WTC11 (cell line): ENCODE results near the gene TPP1.

Experiments used
- ATF2 ChIP-seq: sonication (generic); formaldehyde crosslinking; IDR thresholded peaks from 2 replicates; pipeline ENCODE4 v1.8.1; 2022; ENCODE audit warnings: low read depth, missing genetic modification reagents, borderline replicate concordance
- CTCF ChIP-seq: fragments of 200-600 bp; IDR thresholded peaks from 2 replicates; pipeline ENCODE4 v1.8.0; 2022; ENCODE audit warnings: antibody characterized with exemption
- FOXJ3 ChIP-seq: sonication (generic); formaldehyde crosslinking; IDR thresholded peaks from 2 replicates; pipeline ENCODE4 v1.9.0; 2021; ENCODE audit warnings: missing genetic modification reagents, mild to moderate bottlenecking, borderline replicate concordance
- MAX ChIP-seq: sonication (generic); formaldehyde crosslinking; IDR thresholded peaks from 2 replicates; pipeline ENCODE4 v1.8.0; 2022; ENCODE audit warnings: mild to moderate bottlenecking, missing genetic modification reagents
- NR2C2 ChIP-seq: sonication (generic); formaldehyde crosslinking; IDR thresholded peaks from 2 replicates; pipeline ENCODE4 v1.8.0; 2022; ENCODE audit warnings: mild to moderate bottlenecking, missing genetic modification reagents
- TEAD4 ChIP-seq: sonication (generic); formaldehyde crosslinking; IDR thresholded peaks from 2 replicates; pipeline ENCODE4 v1.8.0; 2022; ENCODE audit warnings: mild to moderate bottlenecking, missing genetic modification reagents
- USF2 ChIP-seq: sonication (generic); formaldehyde crosslinking; IDR thresholded peaks from 2 replicates; pipeline ENCODE4 v1.8.1; 2023; ENCODE audit warnings: mild to moderate bottlenecking, missing genetic modification reagents, moderate library complexity
- ZNF396 ChIP-seq: fragments of 250-450 bp; sonication (Bioruptor Pico); IDR thresholded peaks from 2 replicates; pipeline ENCODE4 v1.8.0; 2021; ENCODE audit warnings: mild to moderate bottlenecking, moderate library complexity, borderline replicate concordance
- ZNF425 ChIP-seq: fragments of 250-450 bp; sonication (Bioruptor Pico); conservative IDR thresholded peaks from 2 replicates; pipeline ENCODE4 v1.9.0; 2021; ENCODE audit warnings: mild to moderate bottlenecking
- ZNF532 ChIP-seq: fragments of 250-450 bp; sonication (Bioruptor Pico); IDR thresholded peaks from 2 replicates; pipeline ENCODE4 v1.9.0; 2021; ENCODE audit warnings: mild to moderate bottlenecking, borderline replicate concordance

GRCh38 chr11:6611963-6612212 lies 7.3 kb downstream of the TPP1 start:
- TF ChIP-seq CTCF (no peak), NR2C2 (no peak), ATF2 (CRISPR knock-in tag) (no peak), ZNF532 (no peak), TEAD4 (CRISPR knock-in tag) (no peak), MAX (CRISPR knock-in tag) (no peak), ZNF396 (CRISPR knock-in tag) (no peak), USF2 (CRISPR knock-in tag) (no peak), FOXJ3 (CRISPR knock-in tag) (no peak), ZNF425 (CRISPR knock-in tag) (no peak)
